Trophoblast cell (in vitro differentiated cells and primary cell): ENCODE measurements around the gene SCD5.

Experiments
- DNase-seq, 2 donors: peaks; one replicate each; pipeline ENCODE4 v3.0.0-alpha.2; 2016
- H2AFZ ChIP-seq: 2 replicates; pipeline ENCODE4 v1.6.1; 2013; ENCODE audit warnings: low read length, moderate library complexity, mild to moderate bottlenecking; ENCODE audit not compliant: insufficient read depth, poor library complexity
- H2AK5ac ChIP-seq: 2 replicates; pipeline ENCODE4 v1.6.1; 2013; ENCODE audit warnings: mild to moderate bottlenecking, low read length
- H2BK120ac ChIP-seq: 2 replicates; pipeline ENCODE4 v1.6.1; 2013; ENCODE audit warnings: low read length, mild to moderate bottlenecking, moderate library complexity; ENCODE audit not compliant: insufficient read depth, poor library complexity
- H2BK12ac ChIP-seq: 2 replicates; pipeline ENCODE4 v1.6.1; 2013; ENCODE audit warnings: mild to moderate bottlenecking, low read length, moderate library complexity
- H2BK5ac ChIP-seq: 2 replicates; pipeline ENCODE4 v1.6.1; 2013; ENCODE audit warnings: low read length, low read depth, moderate library complexity, mild to moderate bottlenecking; ENCODE audit not compliant: poor library complexity
- H3K14ac ChIP-seq: 2 replicates; pipeline ENCODE4 v1.6.1; 2013; ENCODE audit warnings: mild to moderate bottlenecking, low read length
- H3K18ac ChIP-seq: 2 replicates; pipeline ENCODE4 v1.6.1; 2013; ENCODE audit warnings: mild to moderate bottlenecking, low read length
- H3K23ac ChIP-seq: 2 replicates; pipeline ENCODE4 v1.6.1; 2013; ENCODE audit warnings: low read length
- H3K27ac ChIP-seq: 2 replicates; pipeline ENCODE4 v1.5.1; 2013; ENCODE audit warnings: low read depth, mild to moderate bottlenecking, inconsistent platforms, low read length, moderate library complexity
- H3K27me3 ChIP-seq: 2 replicates; pipeline ENCODE4 v1.6.1; 2013; ENCODE audit warnings: inconsistent platforms, mild to moderate bottlenecking, low read length, moderate library complexity; ENCODE audit not compliant: insufficient read depth
- H3K36me3 ChIP-seq, 2 experiments: 1 replicate in 1 of 2; 2 replicates in 1 of 2; pipeline ENCODE4 v1.6.1; 2013; ENCODE audit warnings: low read length in 2 of 2, mild to moderate bottlenecking in 2 of 2, moderate library complexity in 1 of 2; ENCODE audit not compliant: insufficient read depth in 2 of 2, control insufficient read depth in 1 of 2
- H3K4ac ChIP-seq: 2 replicates; pipeline ENCODE4 v1.6.1; 2013; ENCODE audit warnings: low read depth, mild to moderate bottlenecking, low read length, moderate library complexity
- H3K4me1 ChIP-seq, 2 experiments: 1 replicate in 1 of 2; 2 replicates in 1 of 2; pipeline ENCODE4 v1.6.1; 2013; ENCODE audit warnings: low read length in 2 of 2, mild to moderate bottlenecking in 2 of 2, moderate library complexity in 1 of 2; ENCODE audit not compliant: insufficient read depth in 2 of 2, control insufficient read depth in 1 of 2
- H3K4me2 ChIP-seq: 2 replicates; pipeline ENCODE4 v1.6.1; 2013; ENCODE audit warnings: inconsistent platforms, mild to moderate bottlenecking, low read length, moderate library complexity
- H3K4me3 ChIP-seq: 2 replicates; pipeline ENCODE4 v1.5.1; 2013; ENCODE audit warnings: mild to moderate bottlenecking, low read depth, low read length, inconsistent platforms
- H3K79me1 ChIP-seq: one replicate; pipeline ENCODE4 v1.6.1; 2013; ENCODE audit warnings: low read length
- H3K79me2 ChIP-seq: 2 replicates; pipeline ENCODE4 v1.6.1; 2013; ENCODE audit warnings: low read length, mild to moderate bottlenecking; ENCODE audit not compliant: control insufficient read depth, insufficient read depth, poor library complexity
- H3K9ac ChIP-seq: 2 replicates; pipeline ENCODE4 v1.6.1; 2013; ENCODE audit warnings: mild to moderate bottlenecking, low read length
- H3K9me3 ChIP-seq: 2 replicates; pipeline ENCODE4 v1.6.1; 2013; ENCODE audit warnings: low read depth, mild to moderate bottlenecking, control low read depth, inconsistent platforms, low read length; ENCODE audit not compliant: insufficient read depth
- H4K12ac ChIP-seq: 2 replicates; pipeline ENCODE4 v1.6.1; 2013; ENCODE audit warnings: low read depth, mild to moderate bottlenecking, low read length, moderate library complexity
- H4K8ac ChIP-seq: 2 replicates; pipeline ENCODE4 v1.6.1; 2013; ENCODE audit warnings: low read depth, mild to moderate bottlenecking, low read length, moderate library complexity
- H4K91ac ChIP-seq: one replicate; pipeline ENCODE4 v1.6.1; 2013; ENCODE audit warnings: low read depth, mild to moderate bottlenecking, low read length, moderate library complexity
- WGBS: extraction: QIAGEN DNeasy Blood & Tissue Kit; methylation state at CpG from one replicate; pipeline ENCODE4 v1.1.7; 2013; ENCODE audit warnings: missing lambda C conversion rate; ENCODE audit not compliant: insufficient read length, insufficient coverage; ENCODE audit errors: extremely low coverage; 5-methylcytosine and 5-hydroxymethylcytosine counted together

Gene SCD5

DNA sequence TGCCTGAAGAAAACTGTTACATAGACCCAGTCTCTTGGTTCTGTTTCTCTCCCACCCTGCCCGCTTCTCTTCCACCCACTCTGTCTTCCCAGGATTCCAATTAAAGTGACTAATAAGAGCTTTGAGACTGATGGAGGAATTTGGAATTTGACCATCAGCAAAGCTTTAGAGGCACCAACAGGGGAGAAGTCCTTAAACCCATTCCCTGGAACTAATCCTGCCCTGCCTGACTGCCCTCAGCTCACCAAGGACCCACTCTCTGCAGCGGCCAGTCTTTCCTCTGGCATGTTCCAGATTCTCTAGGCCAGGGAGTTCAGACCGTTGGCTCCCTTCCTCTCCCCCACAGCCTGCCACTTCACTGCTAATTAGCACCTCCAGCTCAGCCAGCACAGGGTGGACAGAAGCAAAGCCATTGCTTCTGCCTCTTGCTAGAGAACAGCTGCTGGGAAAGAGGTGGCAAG lies 23.9 kb downstream of the SCD5 start:
- Histone ChIP-seq H3K4me2 (no peak overlapping the region), H3K9ac (no peak overlapping the region), H4K12ac (no peak overlapping the region), H2AK5ac (no peak overlapping the region), H3K4me3 (no peak overlapping the region), H3K4ac (no peak overlapping the region), H3K14ac (no peak overlapping the region), H2BK12ac (no peak overlapping the region), H4K8ac (no peak overlapping the region), H2BK5ac (no peak overlapping the region), H2BK120ac (no peak overlapping the region), H3K79me2 (no peaks in the 10 kb centered on the region), H3K18ac (no peak overlapping the region), H3K4me1 (no peaks in the 10 kb centered on the region), H3K79me1 (no peaks in the 10 kb centered on the region), H4K91ac (no peak overlapping the region), H3K36me3 (no peaks in the 10 kb centered on the region), H3K27ac (no peak overlapping the region), H3K23ac (no peak overlapping the region), H3K27me3 (no peaks in the 10 kb centered on the region), H2AFZ (no peak overlapping the region), H3K9me3 (no peaks in the 10 kb centered on the region)
- no peak for DNase-seq
- no CpG with 5 or more reads among the region's 3 CpGs for WGBS

DNA sequence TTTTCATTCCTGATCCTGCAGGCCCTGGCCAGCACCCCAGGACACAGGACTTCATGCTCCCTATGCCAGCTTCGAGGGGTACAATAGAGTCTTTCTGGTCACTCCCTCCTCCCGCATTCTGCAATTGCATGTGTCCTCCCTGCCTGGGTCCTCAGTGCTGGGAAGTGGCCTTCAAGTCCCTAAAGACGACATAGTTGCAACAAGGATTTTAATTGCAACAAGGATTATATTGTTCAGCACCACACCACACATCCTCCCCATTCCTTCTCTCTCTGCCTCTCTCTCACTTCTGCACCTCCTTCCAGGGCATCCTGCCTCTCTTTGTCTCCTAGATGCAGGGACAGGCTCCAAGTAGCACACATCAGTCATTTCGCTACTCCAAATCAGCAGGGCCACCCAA lies 25.5 kb downstream of the SCD5 start:
- H3K79me2 ChIP-seq = no peaks in the 10 kb centered on the region
- H3K14ac ChIP-seq = no peak overlapping the region
- H2AK5ac ChIP-seq = no peak overlapping the region
- no peak overlapping the region for H4K12ac ChIP-seq
- no peak overlapping the region for H4K91ac ChIP-seq
- H3K79me1 ChIP-seq = no peaks in the 10 kb centered on the region
- no peak overlapping the region for H3K4ac ChIP-seq
- H2BK12ac ChIP-seq = no peak overlapping the region
- WGBS = no CpG with 5 or more reads among the region's 4 CpGs
- H3K9ac ChIP-seq = no peak overlapping the region
- H2BK5ac ChIP-seq = no peak overlapping the region
- H3K4me1 ChIP-seq = no peaks in the 10 kb centered on the region
- H4K8ac ChIP-seq = no peak overlapping the region
- no peak overlapping the region for H3K4me3 ChIP-seq
- H3K27ac ChIP-seq = no peak overlapping the region
- H2AFZ ChIP-seq = no peak overlapping the region
- H3K27me3 ChIP-seq = no peaks in the 10 kb centered on the region
- H2BK120ac ChIP-seq = no peak overlapping the region
- no peak for DNase-seq
- no peak overlapping the region for H3K4me2 ChIP-seq
- H3K36me3 ChIP-seq = no peaks in the 10 kb centered on the region
- H3K23ac ChIP-seq = no peak overlapping the region
- no peaks in the 10 kb centered on the region for H3K9me3 ChIP-seq
- H3K18ac ChIP-seq = no peak overlapping the region

DNA sequence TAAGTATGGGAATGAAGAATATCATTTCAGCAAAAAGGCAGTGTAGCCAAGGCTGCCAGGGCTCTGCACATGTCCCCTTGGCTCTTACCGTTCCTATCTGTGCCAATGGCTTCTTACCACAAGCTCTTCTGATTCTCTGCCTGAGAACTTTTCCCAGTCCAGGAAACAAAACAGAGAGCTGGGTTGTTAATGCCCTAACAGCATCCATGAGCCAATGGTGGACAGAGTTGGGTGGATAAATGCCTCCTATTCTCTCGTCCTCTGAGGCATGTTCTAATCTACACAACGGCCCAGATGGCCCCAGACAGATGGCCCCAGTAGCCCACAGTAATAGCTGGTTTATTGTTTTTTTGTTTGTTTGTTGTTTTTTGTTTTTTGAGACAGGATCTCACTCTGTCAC lies 28.0 kb downstream of the SCD5 start:
- no CpG with 5 or more reads among the region's 3 CpGs for WGBS
- Histone ChIP-seq H3K4ac (no peak overlapping the region), H3K79me2 (no peaks in the 10 kb centered on the region)

DNA sequence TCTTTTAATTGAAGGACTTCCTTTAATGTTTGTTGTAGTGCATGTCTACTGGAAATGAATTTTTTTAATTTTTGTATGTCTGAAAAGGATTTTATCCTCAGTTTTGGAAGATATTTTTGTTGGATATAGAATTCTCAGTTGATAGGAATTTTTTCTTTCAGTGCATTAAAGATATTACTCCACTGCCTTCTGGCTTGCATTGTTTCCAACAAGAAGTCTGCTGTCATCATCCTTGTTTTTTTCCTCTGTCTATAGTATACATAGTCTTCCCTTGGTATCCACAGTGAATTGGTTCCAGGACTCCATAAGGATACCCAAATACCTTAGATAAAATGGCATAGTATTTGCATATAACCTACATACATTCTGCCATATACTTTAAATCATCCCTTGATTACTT lies 33.5 kb downstream of the SCD5 start:
- no peak overlapping the region for H2BK12ac ChIP-seq
- H3K79me1 ChIP-seq = no peaks in the 10 kb centered on the region
- no peak overlapping the region for H4K12ac ChIP-seq
- no peak overlapping the region for H2BK120ac ChIP-seq
- no peak overlapping the region for H3K14ac ChIP-seq
- H3K4me3 ChIP-seq = no peak overlapping the region
- H4K91ac ChIP-seq = no peak overlapping the region
- H3K27ac ChIP-seq = no peak overlapping the region
- H2AK5ac ChIP-seq = no peak overlapping the region
- no peak overlapping the region for H3K23ac ChIP-seq
- no peak overlapping the region for H3K18ac ChIP-seq
- no peak overlapping the region for H3K4ac ChIP-seq
- no peaks in the 10 kb centered on the region for H3K4me1 ChIP-seq
- H3K9me3 ChIP-seq = peaks cover 3% of the 10 kb centered on the region
- DNase-seq = no peak
- H4K8ac ChIP-seq = no peak overlapping the region
- no peak overlapping the region for H3K4me2 ChIP-seq
- no peaks in the 10 kb centered on the region for H3K79me2 ChIP-seq
- H2BK5ac ChIP-seq = no peak overlapping the region
- no peaks in the 10 kb centered on the region for H3K36me3 ChIP-seq
- H3K27me3 ChIP-seq = no peaks in the 10 kb centered on the region
- no peak overlapping the region for H2AFZ ChIP-seq
- no peak overlapping the region for H3K9ac ChIP-seq

More for the DNA sequence above, 28.0 kb downstream of the SCD5 start:
- H3K18ac ChIP-seq = no peak overlapping the region
- H3K4me1 ChIP-seq = no peaks in the 10 kb centered on the region
- no peak overlapping the region for H3K27ac ChIP-seq
- H3K27me3 ChIP-seq = no peaks in the 10 kb centered on the region
- H4K91ac ChIP-seq = no peak overlapping the region
- no peak overlapping the region for H3K9ac ChIP-seq
- no peak overlapping the region for H3K14ac ChIP-seq
- H4K12ac ChIP-seq = no peak overlapping the region
- no peak overlapping the region for H3K4me3 ChIP-seq
- H2BK120ac ChIP-seq = no peak overlapping the region
- no peak overlapping the region for H4K8ac ChIP-seq
- no peak overlapping the region for H2BK5ac ChIP-seq
- no peaks in the 10 kb centered on the region for H3K79me1 ChIP-seq
- H2BK12ac ChIP-seq = no peak overlapping the region
- H2AK5ac ChIP-seq = no peak overlapping the region
- no peak overlapping the region for H2AFZ ChIP-seq
- H3K4me2 ChIP-seq = no peak overlapping the region
- H3K23ac ChIP-seq = no peak overlapping the region
- peaks cover 1% of the 10 kb centered on the region for H3K9me3 ChIP-seq
- no peak for DNase-seq
- no peaks in the 10 kb centered on the region for H3K36me3 ChIP-seq
